ENCODE results near the gene LRRC73. TPM values are rescaled to one million over a fixed set of nuclear protein-coding genes. Genes with fewer than 3 reads are reported as not detected.

Gene LRRC73
- total and polyA plus RNA-seq, 9 of the 15 experiments (the other 6 are each of a cell fraction or from before 2014, with no cell fraction given): 0.07 to 0.55 (median 0.16) TPM; not detected in 3

DNA sequence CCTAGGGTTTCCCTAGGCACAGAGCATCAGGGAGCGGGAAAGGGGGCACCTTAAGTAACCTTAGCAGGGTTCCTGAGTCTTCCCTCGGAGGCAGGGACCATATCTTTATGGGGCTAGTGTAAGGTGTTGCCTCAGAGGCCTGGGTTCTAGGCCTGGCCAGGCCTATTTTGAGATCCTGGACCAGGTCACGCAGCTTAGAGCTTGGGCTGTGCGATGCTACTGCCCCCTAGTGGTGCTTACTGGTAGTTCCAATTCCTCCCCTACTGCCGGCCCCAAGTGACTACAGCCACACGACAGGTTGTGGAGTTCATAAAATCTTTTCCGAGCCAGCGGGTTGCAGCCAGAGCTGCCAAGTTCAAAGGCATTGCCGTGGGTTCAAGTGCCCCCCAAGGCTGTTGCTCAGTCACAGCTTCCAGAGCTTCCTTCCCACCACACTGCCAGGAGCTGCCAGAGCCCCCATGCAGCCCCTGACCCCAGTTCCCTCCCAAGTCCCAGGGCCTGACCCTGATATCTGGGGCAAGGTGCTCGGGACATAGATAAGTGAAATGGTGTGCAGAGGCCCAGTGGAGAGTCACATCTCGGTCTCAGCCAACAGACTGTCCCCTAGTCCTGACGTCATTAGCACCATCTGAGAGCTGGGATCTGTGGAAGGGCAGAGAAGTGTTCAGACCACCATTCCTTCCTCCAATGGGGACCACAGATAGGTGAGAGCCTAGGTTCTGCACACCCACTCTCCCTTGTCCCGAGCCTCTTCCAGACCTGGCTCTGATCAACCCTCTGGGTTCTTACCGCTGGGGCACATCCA lies 3.3 kb downstream of the LRRC73 start (continued):
- no peak for TF ChIP-seq ZBTB33 (CRISPR knock-in tag; IDR thresholded peaks at IDR 0.05)
- TF ChIP-seq ZFX (CRISPR knock-in tag; IDR thresholded peaks at IDR 0.05): peak; percentile 32
- TF ChIP-seq, protein P1, sequence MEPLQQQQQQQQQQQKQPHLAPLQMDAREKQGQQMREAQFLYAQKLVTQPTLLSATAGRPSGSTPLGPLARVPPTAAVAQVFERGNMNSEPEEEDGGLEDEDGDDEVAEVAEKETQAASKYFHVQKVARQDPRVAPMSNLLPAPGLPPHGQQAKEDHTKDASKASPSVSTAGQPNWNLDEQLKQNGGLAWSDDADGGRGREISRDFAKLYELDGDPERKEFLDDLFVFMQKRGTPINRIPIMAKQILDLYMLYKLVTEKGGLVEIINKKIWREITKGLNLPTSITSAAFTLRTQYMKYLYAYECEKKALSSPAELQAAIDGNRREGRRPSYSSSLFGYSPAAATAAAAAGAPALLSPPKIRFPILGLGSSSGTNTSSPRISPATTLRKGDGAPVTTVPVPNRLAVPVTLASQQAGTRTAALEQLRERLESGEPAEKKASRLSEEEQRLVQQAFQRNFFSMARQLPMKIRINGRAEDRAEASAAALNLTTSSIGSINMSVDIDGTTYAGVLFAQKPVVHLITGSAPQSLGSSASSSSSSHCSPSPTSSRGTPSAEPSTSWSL (CRISPR knock-in tag; IDR thresholded peaks at IDR 0.05; ENCODE audit: borderline replicate concordance): 0 out of 2 replicates have a peak, but pooled peaks have one; percentile 21
- no peak for TF ChIP-seq BCOR (IDR thresholded peaks at IDR 0.05)
- no peak for TF ChIP-seq GTF2E2 (tag; IDR thresholded peaks at IDR 0.05)
- no peak for TF ChIP-seq ZBTB8A (IDR thresholded peaks at IDR 0.05; ENCODE audit: partially characterized antibody)
- no peak for TF ChIP-seq HIVEP1 (CRISPR knock-in tag; IDR thresholded peaks at IDR 0.05)
- TF ChIP-seq POLR3A (IDR thresholded peaks at IDR 0.05; ENCODE audit: borderline replicate concordance, extremely low read depth, insufficient read depth, insufficient read length): no peak
- TF ChIP-seq ZNF282 (CRISPR knock-in tag; IDR thresholded peaks at IDR 0.05): no peak
- TF ChIP-seq TFAP4 (CRISPR knock-in tag; IDR thresholded peaks at IDR 0.05; ENCODE audit: borderline replicate concordance): peak; percentile 44; the same call in 1 of the 2 replicates
- no peak for TF ChIP-seq FOXA3 (CRISPR knock-in tag; conservative IDR thresholded peaks at IDR 0.05 in 1 of 2, IDR thresholded peaks at IDR 0.05 in 1 of 2)
- no peak for TF ChIP-seq NR4A1 (CRISPR knock-in tag; IDR thresholded peaks at IDR 0.05)
- TF ChIP-seq NR4A1 (tag; IDR thresholded peaks at IDR 0.05): no peak
- TF ChIP-seq MCM7 (IDR thresholded peaks at IDR 0.05): no peak
- TF ChIP-seq, protein P2, sequence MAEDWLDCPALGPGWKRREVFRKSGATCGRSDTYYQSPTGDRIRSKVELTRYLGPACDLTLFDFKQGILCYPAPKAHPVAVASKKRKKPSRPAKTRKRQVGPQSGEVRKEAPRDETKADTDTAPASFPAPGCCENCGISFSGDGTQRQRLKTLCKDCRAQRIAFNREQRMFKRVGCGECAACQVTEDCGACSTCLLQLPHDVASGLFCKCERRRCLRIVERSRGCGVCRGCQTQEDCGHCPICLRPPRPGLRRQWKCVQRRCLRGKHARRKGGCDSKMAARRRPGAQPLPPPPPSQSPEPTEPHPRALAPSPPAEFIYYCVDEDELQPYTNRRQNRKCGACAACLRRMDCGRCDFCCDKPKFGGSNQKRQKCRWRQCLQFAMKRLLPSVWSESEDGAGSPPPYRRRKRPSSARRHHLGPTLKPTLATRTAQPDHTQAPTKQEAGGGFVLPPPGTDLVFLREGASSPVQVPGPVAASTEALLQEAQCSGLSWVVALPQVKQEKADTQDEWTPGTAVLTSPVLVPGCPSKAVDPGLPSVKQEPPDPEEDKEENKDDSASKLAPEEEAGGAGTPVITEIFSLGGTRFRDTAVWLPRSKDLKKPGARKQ (CRISPR knock-in tag; IDR thresholded peaks at IDR 0.05): no peak
- 0 out of 2 replicates have a peak, but pooled peaks have one; percentile 61 for TF ChIP-seq RB1 (IDR thresholded peaks at IDR 0.05; ENCODE audit: low read depth)
- no peak for TF ChIP-seq ZNF232 (CRISPR knock-in tag; IDR thresholded peaks at IDR 0.05)
- no peak for TF ChIP-seq NR2C2 (CRISPR knock-in tag; IDR thresholded peaks at IDR 0.05)
- no peak for TF ChIP-seq NR2C2 (tag; IDR thresholded peaks at IDR 0.05)
- TF ChIP-seq EGR1 (conservative IDR thresholded peaks at IDR 0.05): no peak
- TF ChIP-seq ZNF3 (CRISPR knock-in tag; IDR thresholded peaks at IDR 0.05): no peak
- TF ChIP-seq BCL6 (CRISPR knock-in tag; IDR thresholded peaks at IDR 0.05): no peak
- no peak for TF ChIP-seq BRD4 (IDR thresholded peaks at IDR 0.05)

All from K562 (cell line).